ENCODE measurements around the gene UBE3B. TPM values are rescaled to one million over a fixed set of nuclear protein-coding genes. Genes with fewer than 3 reads are reported as not detected.

UBE3B gene
- total RNA-seq, 1 donor from 2014 or later, result 41.4 TPM

DNA sequence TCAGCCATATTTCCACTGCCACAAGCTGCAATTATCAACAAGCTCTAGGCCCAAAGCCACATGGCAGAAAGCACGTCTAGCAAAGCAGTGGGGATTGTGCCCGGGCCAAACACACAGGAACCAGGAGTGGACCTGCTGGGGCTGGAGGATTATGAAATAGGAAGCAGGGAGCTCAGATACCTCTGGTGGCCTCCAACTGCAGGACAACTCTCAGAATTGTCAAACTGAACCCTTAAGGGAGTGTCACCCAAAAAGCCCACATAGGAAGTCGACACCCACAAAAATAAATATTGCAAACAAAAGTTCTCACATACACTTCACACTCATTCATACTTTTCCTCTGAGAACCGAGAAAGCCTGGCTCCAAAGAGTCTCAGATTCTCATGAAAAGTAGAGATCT, 26.5 kb upstream of the UBE3B start:
- Mint-ChIP-seq H3K4me1 (no peaks in the 10 kb centered on the region), H3K27ac (no peak overlapping the region), H3K9me3 (no peaks in the 10 kb centered on the region), H3K4me3 (no peak overlapping the region), H3K36me3 (peaks cover 22% of the 10 kb centered on the region), H3K27me3 (ENCODE audit: low read depth) (no peaks in the 10 kb centered on the region)
- no peak for DNase-seq (ENCODE audit: low spot score in 2 of 2, unreplicated experiment in 2 of 2)
- no peak for TF ChIP-seq CTCF (IDR thresholded peaks at IDR 0.05; ENCODE audit: unreplicated experiment)

DNA sequence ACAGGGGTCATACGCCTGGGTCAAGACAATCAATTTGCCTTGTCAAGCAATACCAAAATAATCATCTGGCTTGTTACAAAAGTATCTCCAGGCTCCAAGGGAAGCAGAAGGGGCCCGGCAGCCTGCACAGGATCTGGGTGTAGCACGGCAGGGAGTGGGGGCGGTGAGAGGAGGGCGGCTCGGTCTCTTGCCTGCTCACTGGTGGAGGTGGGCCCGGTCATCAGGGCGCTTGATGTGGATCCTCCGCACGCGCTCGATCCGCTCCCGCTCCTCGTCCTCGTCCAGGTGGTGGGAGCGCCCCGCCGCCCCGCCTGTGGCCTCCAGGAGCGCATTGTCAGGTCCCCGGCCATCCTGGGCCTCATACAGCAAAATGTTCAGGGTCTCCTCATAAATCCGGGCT, 26.0 kb upstream of the UBE3B start:
- H3K36me3 Mint-ChIP-seq, result peaks cover 26% of the 10 kb centered on the region
- no peak for TF ChIP-seq CTCF (IDR thresholded peaks at IDR 0.05; ENCODE audit: unreplicated experiment)
- H3K27ac Mint-ChIP-seq, result no peak overlapping the region
- H3K9me3 Mint-ChIP-seq, result no peaks in the 10 kb centered on the region
- no peaks in the 10 kb centered on the region for H3K4me1 Mint-ChIP-seq
- no peak overlapping the region for H3K4me3 Mint-ChIP-seq
- H3K27me3 Mint-ChIP-seq (ENCODE audit: low read depth), result no peaks in the 10 kb centered on the region
- no peak for DNase-seq (ENCODE audit: low spot score in 2 of 2, unreplicated experiment in 2 of 2)

GRCh38 chr12:109452489-109452888, 24.9 kb upstream of the UBE3B start:
- no peak for DNase-seq (ENCODE audit: low spot score in 2 of 2, unreplicated experiment in 2 of 2)
- no peaks in the 10 kb centered on the region for H3K4me1 Mint-ChIP-seq
- H3K9me3 Mint-ChIP-seq, result no peaks in the 10 kb centered on the region
- no peak overlapping the region for H3K27ac Mint-ChIP-seq
- H3K27me3 Mint-ChIP-seq (ENCODE audit: low read depth), result no peaks in the 10 kb centered on the region
- TF ChIP-seq CTCF (IDR thresholded peaks at IDR 0.05; ENCODE audit: unreplicated experiment), result no peak
- peaks cover 36% of the 10 kb centered on the region for H3K36me3 Mint-ChIP-seq
- no peak overlapping the region for H3K4me3 Mint-ChIP-seq

- TF ChIP-seq CTCF (IDR thresholded peaks at IDR 0.05; ENCODE audit: unreplicated experiment), result no peak
- peaks cover 22% of the 10 kb centered on the region for H3K4me1 Mint-ChIP-seq
- H3K4me3 Mint-ChIP-seq, result no peak overlapping the region
- no peak for DNase-seq (ENCODE audit: low spot score in 2 of 2, unreplicated experiment in 2 of 2)
- no peaks in the 10 kb centered on the region for H3K27me3 Mint-ChIP-seq (ENCODE audit: low read depth)
- peaks cover 41% of the 10 kb centered on the region for H3K36me3 Mint-ChIP-seq
- H3K27ac Mint-ChIP-seq, result no peak overlapping the region
- no peaks in the 10 kb centered on the region for H3K9me3 Mint-ChIP-seq
These were observed 21.7 kb upstream of the UBE3B start for GRCh38 chr12:109455706-109456105.

DNA sequence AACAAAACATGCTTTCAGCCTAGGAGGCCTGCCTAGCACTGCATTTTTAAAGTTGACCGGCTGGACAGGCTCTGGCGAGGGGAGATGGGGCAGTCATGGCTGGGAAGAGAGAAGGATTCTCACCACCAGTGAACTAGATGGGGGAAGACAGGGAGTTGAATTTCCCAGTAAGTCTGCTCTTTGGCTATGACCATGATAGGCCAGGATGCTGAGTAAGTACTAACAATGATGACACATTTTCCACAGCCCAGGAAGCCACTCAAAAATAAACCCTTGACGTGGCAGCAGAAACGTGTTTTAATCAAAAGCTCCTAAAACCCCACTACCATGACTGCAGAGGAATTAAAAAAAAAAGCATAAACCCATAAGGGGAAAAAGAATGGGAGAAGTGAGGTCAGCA, 19.3 kb upstream of the UBE3B start:
- TF ChIP-seq CTCF (IDR thresholded peaks at IDR 0.05; ENCODE audit: unreplicated experiment), result no peak
- Mint-ChIP-seq H3K9me3 (no peaks in the 10 kb centered on the region), H3K4me3 (no peak overlapping the region), H3K4me1 (peaks cover 45% of the 10 kb centered on the region), H3K36me3 (peaks cover 33% of the 10 kb centered on the region), H3K27me3 (ENCODE audit: low read depth) (no peaks in the 10 kb centered on the region), H3K27ac (peak overlapping the region; percentile 71)
- DNase-seq (ENCODE audit: low spot score in 2 of 2, unreplicated experiment in 2 of 2), result no peak

DNA sequence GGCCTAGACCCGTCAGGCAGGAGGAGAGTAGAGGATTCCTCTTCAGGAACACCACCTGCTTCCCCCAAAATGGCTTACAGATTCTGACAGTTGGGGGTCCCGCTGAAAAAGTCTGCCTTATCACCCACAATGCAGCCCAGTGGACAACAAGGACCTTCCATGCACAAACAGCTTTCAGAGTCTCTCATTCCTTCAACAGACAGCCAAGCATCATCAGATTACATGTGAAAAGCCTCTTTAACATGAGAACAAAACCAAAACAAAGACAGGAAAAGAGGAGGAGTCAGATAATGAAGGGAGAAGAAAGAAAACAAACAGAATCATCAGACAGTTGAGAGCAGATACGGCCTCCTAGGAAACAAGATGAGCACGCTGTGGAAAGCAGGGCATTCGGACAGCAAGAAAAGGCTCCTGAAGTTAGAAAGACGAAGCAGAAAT, 18.6 kb upstream of the UBE3B start:
- H3K4me1 Mint-ChIP-seq, result peaks cover 52% of the 10 kb centered on the region
- H3K9me3 Mint-ChIP-seq, result no peaks in the 10 kb centered on the region
- no peak overlapping the region for H3K4me3 Mint-ChIP-seq
- H3K27me3 Mint-ChIP-seq (ENCODE audit: low read depth), result no peaks in the 10 kb centered on the region
- DNase-seq (ENCODE audit: low spot score in 2 of 2, unreplicated experiment in 2 of 2), result no peak
- no peak for TF ChIP-seq CTCF (IDR thresholded peaks at IDR 0.05; ENCODE audit: unreplicated experiment)
- H3K36me3 Mint-ChIP-seq, result peaks cover 28% of the 10 kb centered on the region
- H3K27ac Mint-ChIP-seq, result peak overlapping the region; percentile 99

Data from mesothelial cell of epicardium (in vitro differentiated cells).